HepG2 (cell line): ENCODE data around the gene TEX261. TPM values are rescaled to one million over a fixed set of nuclear protein-coding genes. Genes with fewer than 3 reads are reported as not detected.

ENCODE experiments used
- ATAC-seq: fragments of 200-7000 bp; cut with Tn5 transposase; 3 replicates; pipeline ENCODE4 v1.9.1; 2020; ENCODE audit warnings: mild to moderate bottlenecking, moderate library complexity
- BruUV-seq: library from RNA; stranded (reverse); fragments of 400-500 nt; replicated peaks from 2 replicates; lab custom pipeline; 2021; lab: Mats Ljungman, UMichigan
- CTCF ChIA-PET: fragments of 300-600 bp; formaldehyde crosslinking; extraction: SDS; loops from one replicate; lab custom pipeline; 2021; ENCODE audit warnings: low total read pairs, inconsistent platforms, low intra/inter-chr PET ratio; lab: Yijun Ruan, JAX
- POLR2A ChIA-PET: fragments of 350-600 bp; sonication (Branson Sonifier 250); formaldehyde crosslinking; loops from one replicate; lab custom pipeline; 2020; ENCODE audit warnings: antibody characterized with exemption, inconsistent platforms; lab: Yijun Ruan, JAX
- DNase-seq: peaks from one replicate; pipeline ENCODE4 v3.0.0-alpha.2; 2015; ENCODE audit warnings: low spot score
- FAIRE-seq: peaks from 3 replicates; lab custom pipeline; 2011; peaks lifted over from hg19 to GRCh38; lab: Jason Lieb, UNC
- H2AFZ ChIP-seq: one replicate; pipeline ENCODE4 v1.6.1; 2011; ENCODE audit warnings: low read length, inconsistent platforms
- H3K27ac ChIP-seq: fragments of 300-600 bp; 3 replicates; pipeline ENCODE4 v1.8.0; 2011; ENCODE audit warnings: mixed run types, mild to moderate bottlenecking, mixed read lengths, low read length, inconsistent platforms; ENCODE audit not compliant: insufficient read depth; ENCODE audit errors: extremely low read length
- H3K27me3 ChIP-seq, 2 experiments: fragments of 200-600 bp in 1 of 2; 2 replicates in 1 of 2; 3 replicates in 1 of 2; pipeline versions ENCODE4 v1.6.0 to v1.8.0; 2011; ENCODE audit warnings: low read length in 2 of 2, mild to moderate bottlenecking in 2 of 2, moderate library complexity in 2 of 2, inconsistent platforms in 1 of 2; ENCODE audit not compliant: insufficient read depth in 2 of 2, control insufficient read depth in 1 of 2
- H3K36me3 ChIP-seq, 2 experiments: fragments of 200-600 bp in 1 of 2; replicated peaks in 1 of 2; 2 replicates in 1 of 2; 3 replicates in 1 of 2; pipeline versions ENCODE4 v1.5.1 to v1.8.0; 2011; ENCODE audit warnings: low read length in 2 of 2, inconsistent platforms in 1 of 2; ENCODE audit not compliant: insufficient read depth in 2 of 2, control insufficient read depth in 1 of 2
- H3K4me1 ChIP-seq: 2 replicates; pipeline ENCODE4 v1.5.1; 2012; ENCODE audit warnings: low read length, inconsistent platforms; ENCODE audit not compliant: insufficient read depth
- H3K4me2 ChIP-seq: 2 replicates; pipeline ENCODE4 v1.6.0; 2011; ENCODE audit warnings: low read depth, low read length, inconsistent platforms
- H3K4me3 ChIP-seq, 3 experiments: fragments of 200-600 bp in 1 of 3; sonication (generic), shearing (Covaris generic) in 1 of 3; replicated peaks in 1 of 3; 2 replicates each; pipeline ENCODE4 v1.5.1; 2011 to 2016; ENCODE audit warnings: low read length in 3 of 3, inconsistent platforms in 2 of 3, low read depth in 2 of 3, mild to moderate bottlenecking in 2 of 3, control low read depth in 1 of 3, mixed read lengths in 1 of 3; ENCODE audit not compliant: insufficient read depth in 1 of 3
- H3K79me2 ChIP-seq: one replicate; pipeline ENCODE4 v1.6.1; 2011; ENCODE audit warnings: low read length, inconsistent platforms; ENCODE audit not compliant: insufficient read depth
- H3K9ac ChIP-seq: 2 replicates; pipeline ENCODE4 v1.6.0; 2011; ENCODE audit warnings: mild to moderate bottlenecking, low read depth, low read length, inconsistent platforms; ENCODE audit not compliant: insufficient read depth
- H3K9me3 ChIP-seq: 2 replicates; pipeline ENCODE4 v1.5.1; 2012; ENCODE audit warnings: mild to moderate bottlenecking, low read length
- H4K20me1 ChIP-seq: 2 replicates; pipeline ENCODE4 v1.6.0; 2011; ENCODE audit warnings: inconsistent platforms, mild to moderate bottlenecking, low read length, moderate library complexity; ENCODE audit not compliant: insufficient read depth
- GABPA ChIP-seq, 2 experiments: IDR thresholded peaks; 2 replicates each; pipeline ENCODE4 v1.6.1; 2011 to 2016; ENCODE audit warnings: low read depth in 2 of 2, low read length in 1 of 2, missing biosample characterization in 1 of 2, missing genetic modification characterization in 1 of 2
- GTF3A ChIP-seq: sonication (generic); formaldehyde crosslinking; conservative IDR thresholded peaks from 2 replicates; pipeline ENCODE4 v1.4.0; 2020; ENCODE audit warnings: mild to moderate bottlenecking, missing genetic modification reagents
- ZNF318 ChIP-seq: sonication (generic); formaldehyde crosslinking; IDR thresholded peaks from 2 replicates; pipeline ENCODE4 v1.4.0; 2020; ENCODE audit warnings: mild to moderate bottlenecking, missing genetic modification reagents
- WGBS: methylation state at CpG from one replicate; pipeline ENCODE4 v1.1.6; 2017; ENCODE audit warnings: low lambda C conversion rate; 5-methylcytosine and 5-hydroxymethylcytosine counted together
- in situ Hi-C: cut with HindIII; loops from 2 replicates; pipeline ENCODE4 v1.10.0; 2017; ENCODE audit warnings: low pct_unique_long_range_greater_than_20kb; ENCODE audit not compliant: extremely low pct_ligation_motif_present
- intact Hi-C: fragments of 100-400 bp; cut with micrococcal nuclease; formaldehyde crosslinking; loops from one replicate; pipeline ENCODE4 v1.10.0; 2022; ENCODE audit not compliant: unreplicated experiment
- polyA plus RNA-seq, 8 experiments: library from polyadenylated mRNA; depleted of rRNA in 3 of 8; stranded (reverse) in 7 of 8; unstranded in 1 of 8; fragments of >200 nt; fragmentation: Illumina TruSeq in 4 of 8; extraction: Trizol in 4 of 8; gene quantifications; 2 replicates each; pipeline versions ENCODE4 v1.2.1 to v1.2.3, GENCODE V29; 2011 to 2016; ENCODE audit warnings: low read depth in 4 of 8, missing spikeins in 1 of 8, mixed read lengths in 1 of 8; ENCODE audit not compliant: insufficient read depth in 1 of 8
- total RNA-seq, 5 experiments: library from RNA; depleted of rRNA; stranded (reverse); fragments of >200 nt; fragmentation: Illumina TruSeq; extraction: Trizol; gene quantifications; 2 replicates each; pipeline ENCODE4 v1.2.3, GENCODE V29; 2016; ENCODE audit warnings: low read depth in 1 of 5

The TEX261 gene
- total and polyA plus RNA-seq, 2 of the 13 experiments (the other 11 are each of a cell fraction or from before 2014, with no cell fraction given) = 43.8 to 78.7 TPM

GRCh38 chr2:70979180-70979488 is 15.5 kb downstream of the TEX261 start:
- H3K27ac ChIP-seq = no peak overlapping the region
- ATAC-seq (no peak), DNase-seq (no peak), FAIRE-seq (no peak)
- no peak overlapping the region for H3K9ac ChIP-seq
- no peak overlapping the region for H3K4me3 ChIP-seq
- no peak overlapping the region for H2AFZ ChIP-seq
- POLR2A ChIA-PET = no interaction called here
- no TSS peak for BruUV-seq
- in situ Hi-C loops (no loop called here), intact Hi-C loops (no loop called here)
- H3K27me3 ChIP-seq = no peaks in the 10 kb centered on the region
- no peaks in the 10 kb centered on the region for H3K79me2 ChIP-seq
- no peaks in the 10 kb centered on the region for H3K36me3 ChIP-seq
- H3K4me1 ChIP-seq = peaks cover 14% of the 10 kb centered on the region
- TF ChIP-seq GABPA (IDR thresholded peaks at IDR 0.05; ENCODE audit: low read depth, low read length) (0 out of 2 replicates have a peak, but pooled peaks have one; percentile 13), GABPA (CRISPR knock-in tag; IDR thresholded peaks at IDR 0.05; ENCODE audit: low read depth) (no peak), GTF3A (CRISPR knock-in tag) (no peak), ZNF318 (no peak)
- no peak overlapping the region for H3K4me2 ChIP-seq
- H3K9me3 ChIP-seq = no peaks in the 10 kb centered on the region
- WGBS = 93% methylated on average over 19 of the region's 19 CpGs
- no peaks in the 10 kb centered on the region for H4K20me1 ChIP-seq
- CTCF ChIA-PET = no interaction called here
